GM23338 (cell line): ENCODE data around the gene CEP78. TPM values are rescaled to one million over a fixed set of nuclear protein-coding genes. Genes with fewer than 3 reads are reported as not detected.

Experiments
- ATAC-seq: fragments of 200-7000 bp; cut with Tn5 transposase; 3 replicates; pipeline ENCODE4 v1.9.1; 2020
- DNase-seq: peaks from one replicate; pipeline ENCODE4 v3.0.0-alpha.2; 2015; ENCODE audit warnings: low spot score
- H2AFZ ChIP-seq: fragments of 200-600 bp; sonication (generic); 2 replicates; pipeline ENCODE4 v1.8.0; 2016; ENCODE audit warnings: antibody characterized with exemption, mild to moderate bottlenecking, moderate library complexity
- H3F3A ChIP-seq: fragments of 200-600 bp; sonication (generic); replicated peaks from 2 replicates; pipeline ENCODE4 v1.8.0; 2017; ENCODE audit warnings: antibody characterized with exemption, mixed run types, low read depth
- H3K27ac ChIP-seq: fragments of 200-600 bp; sonication (generic); 2 replicates; pipeline ENCODE4 v1.6.1; 2016; ENCODE audit warnings: low read depth
- H3K27me3 ChIP-seq: fragments of 200-600 bp; sonication (generic); 2 replicates; pipeline ENCODE4 v1.8.0; 2016; ENCODE audit warnings: mild to moderate bottlenecking, mixed run types, moderate library complexity; ENCODE audit not compliant: insufficient read depth
- H3K36me3 ChIP-seq: fragments of 200-600 bp; sonication (generic); 2 replicates; pipeline ENCODE4 v1.8.0; 2016; ENCODE audit warnings: mild to moderate bottlenecking; ENCODE audit not compliant: insufficient read depth
- H3K4me1 ChIP-seq: fragments of 200-600 bp; sonication (generic); 2 replicates; pipeline ENCODE4 v1.8.0; 2016; ENCODE audit warnings: mild to moderate bottlenecking, moderate library complexity; ENCODE audit not compliant: insufficient read depth
- H3K4me2 ChIP-seq: fragments of 200-600 bp; sonication (generic); 2 replicates; pipeline ENCODE4 v1.7.1; 2017; ENCODE audit warnings: mixed run types
- H3K4me3 ChIP-seq: fragments of 200-600 bp; sonication (generic); 2 replicates; pipeline ENCODE4 v1.6.1; 2016; ENCODE audit warnings: mixed run types
- H3K79me2 ChIP-seq: fragments of 200-600 bp; sonication (generic); replicated peaks from 2 replicates; pipeline ENCODE4 v1.8.0; 2017; ENCODE audit warnings: mild to moderate bottlenecking; ENCODE audit not compliant: insufficient read depth
- H3K9me2 ChIP-seq: fragments of 200-600 bp; sonication (generic); 2 replicates; pipeline ENCODE4 v1.8.0; 2017; ENCODE audit not compliant: insufficient read depth
- H4K20me1 ChIP-seq: fragments of 200-600 bp; sonication (generic); replicated peaks from 2 replicates; pipeline ENCODE4 v1.8.0; 2017; ENCODE audit warnings: mild to moderate bottlenecking; ENCODE audit not compliant: insufficient read depth
- H3K27ac Mint-ChIP-seq: 2 replicates; pipeline ENCODE4 v1.8.0; 2020; ENCODE audit warnings: inconsistent platforms, mild to moderate bottlenecking, moderate library complexity, mixed read lengths
- H3K27me3 Mint-ChIP-seq: 3 replicates; pipeline ENCODE4 v1.8.0; 2022; ENCODE audit warnings: low read depth, mild to moderate bottlenecking, moderate library complexity, mixed read lengths, inconsistent platforms; ENCODE audit not compliant: insufficient read depth, poor library complexity
- H3K36me3 Mint-ChIP-seq: 3 replicates; pipeline ENCODE4 v1.8.0; 2021; ENCODE audit warnings: low read depth, mild to moderate bottlenecking, inconsistent platforms, moderate library complexity, mixed read lengths
- H3K4me1 Mint-ChIP-seq: 3 replicates; pipeline ENCODE4 v1.8.0; 2020; ENCODE audit warnings: mild to moderate bottlenecking, inconsistent platforms, mixed read lengths
- H3K4me3 Mint-ChIP-seq: 3 replicates; pipeline ENCODE4 v1.8.0; 2021; ENCODE audit warnings: moderate library complexity, mild to moderate bottlenecking, inconsistent platforms, mixed read lengths
- H3K9me3 Mint-ChIP-seq: 3 replicates; pipeline ENCODE4 v1.8.0; 2020; ENCODE audit warnings: moderate library complexity, mild to moderate bottlenecking, inconsistent platforms, mixed read lengths
- CREB1 ChIP-seq: fragments of 250-450 bp; sonication (Bioruptor Pico); IDR thresholded peaks from 2 replicates; pipeline ENCODE4 v1.5.0; 2020; ENCODE audit warnings: low read depth, mild to moderate bottlenecking, moderate library complexity
- CTCF ChIP-seq, 2 experiments: fragments of 200-600 bp in 1 of 2; sonication (generic) in 1 of 2; conservative IDR thresholded peaks; 2 replicates each; pipeline versions ENCODE4 v1.5.1 to v1.6.1; 2016 to 2017; ENCODE audit warnings: antibody characterized with exemption in 2 of 2, low read depth in 2 of 2, mild to moderate bottlenecking in 2 of 2, moderate library complexity in 1 of 2
- EZH2 ChIP-seq: fragments of 200-600 bp; sonication (generic); IDR thresholded peaks from one replicate; pipeline ENCODE4 v1.8.0; 2017; ENCODE audit warnings: antibody characterized with exemption, mild to moderate bottlenecking, low read depth; ENCODE audit not compliant: unreplicated experiment
- EZH2phosphoT487 ChIP-seq: fragments of 200-600 bp; sonication (generic); IDR thresholded peaks from one replicate; pipeline ENCODE4 v1.8.1; 2018; ENCODE audit warnings: antibody characterized with exemption; ENCODE audit not compliant: unreplicated experiment
- JUNB ChIP-seq: IDR thresholded peaks from one replicate; pipeline ENCODE4 v1.6.1; 2016; ENCODE audit warnings: antibody characterized with exemption; ENCODE audit not compliant: unreplicated experiment
- NANOG ChIP-seq: IDR thresholded peaks from 2 replicates; pipeline ENCODE4 v1.6.1; 2016; ENCODE audit warnings: antibody characterized with exemption, borderline replicate concordance
- POLR2AphosphoS5 ChIP-seq: IDR thresholded peaks from 2 replicates; pipeline ENCODE4 v1.6.1; 2016; ENCODE audit warnings: antibody characterized with exemption, low read depth
- REST ChIP-seq: IDR thresholded peaks from one replicate; pipeline ENCODE4 v1.6.1; 2018; ENCODE audit warnings: antibody characterized with exemption; ENCODE audit not compliant: unreplicated experiment
- ZNF114 ChIP-seq: fragments of 250-450 bp; sonication (Bioruptor Pico); IDR thresholded peaks from 2 replicates; pipeline ENCODE4 v1.5.0; 2020; ENCODE audit warnings: mild to moderate bottlenecking, moderate library complexity
- ZNF462 ChIP-seq: fragments of 250-450 bp; sonication (Bioruptor Pico); IDR thresholded peaks from 2 replicates; pipeline ENCODE4 v1.5.0; 2020; ENCODE audit warnings: mild to moderate bottlenecking, moderate library complexity
- polyA plus RNA-seq: library from polyadenylated mRNA; unstranded; fragments of >200 nt; fragmentation: Nextera tagmentation; extraction: Ambion mirVana; gene quantifications from 2 replicates; pipeline ENCODE4 v1.2.1, GENCODE V29; 2016
- total RNA-seq: library from RNA; depleted of rRNA; stranded (reverse); fragments of >200 nt; shearing (Covaris generic); gene quantifications from 2 replicates; pipeline ENCODE4 v1.2.3, GENCODE V29; 2014
- TF ChIP-seq, protein P1 (sequence below): IDR thresholded peaks from 2 replicates; pipeline ENCODE4 v1.6.1; 2016; ENCODE audit warnings: antibody characterized with exemption

The CEP78 gene
- total and polyA plus RNA-seq, 2 experiments from 2014 or later = 19.9 to 48.3 TPM

GRCh38 chr9:78245401-78245800 lies 9.5 kb downstream of the CEP78 start (continued):
- no peak for TF ChIP-seq ZNF462 (CRISPR knock-in tag)
- TF ChIP-seq, protein P1, sequence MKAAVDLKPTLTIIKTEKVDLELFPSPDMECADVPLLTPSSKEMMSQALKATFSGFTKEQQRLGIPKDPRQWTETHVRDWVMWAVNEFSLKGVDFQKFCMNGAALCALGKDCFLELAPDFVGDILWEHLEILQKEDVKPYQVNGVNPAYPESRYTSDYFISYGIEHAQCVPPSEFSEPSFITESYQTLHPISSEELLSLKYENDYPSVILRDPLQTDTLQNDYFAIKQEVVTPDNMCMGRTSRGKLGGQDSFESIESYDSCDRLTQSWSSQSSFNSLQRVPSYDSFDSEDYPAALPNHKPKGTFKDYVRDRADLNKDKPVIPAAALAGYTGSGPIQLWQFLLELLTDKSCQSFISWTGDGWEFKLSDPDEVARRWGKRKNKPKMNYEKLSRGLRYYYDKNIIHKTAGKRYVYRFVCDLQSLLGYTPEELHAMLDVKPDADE = no peak
- no peak for TF ChIP-seq EZH2
- no peak for TF ChIP-seq CREB1 (CRISPR knock-in tag)
- no peak for TF ChIP-seq CTCF (conservative IDR thresholded peaks at IDR 0.05; ENCODE audit: low read depth in 2 of 2)
- TF ChIP-seq ZNF114 (CRISPR knock-in tag) = no peak

DNA sequence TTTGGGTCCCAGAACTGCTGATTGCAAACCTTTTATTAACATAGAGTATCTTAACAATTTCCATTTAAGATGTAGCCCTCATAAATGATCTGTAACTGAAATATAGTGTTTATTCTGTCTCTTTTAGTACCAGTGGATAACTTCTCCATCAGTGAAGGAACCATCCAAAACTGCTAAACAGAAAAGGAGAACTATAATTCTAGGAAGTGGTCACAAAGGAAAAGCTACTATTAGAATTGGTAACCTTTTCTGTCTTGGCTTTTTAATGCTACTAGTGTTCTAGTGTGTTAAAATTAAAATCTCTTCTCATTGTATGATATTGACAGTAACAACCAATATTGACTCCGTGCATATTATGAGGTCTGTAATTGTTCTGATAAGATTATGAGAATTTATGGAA lies 12.8 kb downstream of the CEP78 start:
- no peak for ATAC-seq
- TF ChIP-seq ZNF114 (CRISPR knock-in tag) (no peak), JUNB (no peak), EZH2 (no peak), REST (no peak), NANOG (no peak), EZH2phosphoT487 (no peak), POLR2AphosphoS5 (no peak)
- Histone ChIP-seq H3F3A (no peaks in the 10 kb centered on the region), H3K4me2 (no peak overlapping the region), H4K20me1 (no peaks in the 10 kb centered on the region), H3K79me2 (no peaks in the 10 kb centered on the region), H3K4me3 (no peak overlapping the region), H3K4me1 (no peaks in the 10 kb centered on the region), H2AFZ (no peak overlapping the region), H3K36me3 (peaks cover 8% of the 10 kb centered on the region; the same call in 1 of the 2 replicates), H3K27me3 (no peaks in the 10 kb centered on the region), H3K9me2 (no peaks in the 10 kb centered on the region), H3K27ac (no peak overlapping the region)
- Mint-ChIP-seq H3K27ac (no peak overlapping the region), H3K9me3 (no peaks in the 10 kb centered on the region), H3K27me3 (no peaks in the 10 kb centered on the region), H3K4me1 (no peaks in the 10 kb centered on the region), H3K4me3 (no peak overlapping the region), H3K36me3 (peaks cover 35% of the 10 kb centered on the region; the same call in 2 of the 3 replicates)
- no peak for DNase-seq
